HG03103 (cell line): ENCODE measurements around the gene SRD5A1.
A peak's percentile ranks its signal among the peaks of the same experiment; 100 is the strongest.

Experiments
- ATAC-seq: cut with Tn5 transposase; IDR thresholded peaks from one replicate; pipeline ENCODE4 v1.9.1; 2021; ENCODE audit warnings: low read depth; ENCODE audit not compliant: unreplicated experiment

SRD5A1 gene

DNA sequence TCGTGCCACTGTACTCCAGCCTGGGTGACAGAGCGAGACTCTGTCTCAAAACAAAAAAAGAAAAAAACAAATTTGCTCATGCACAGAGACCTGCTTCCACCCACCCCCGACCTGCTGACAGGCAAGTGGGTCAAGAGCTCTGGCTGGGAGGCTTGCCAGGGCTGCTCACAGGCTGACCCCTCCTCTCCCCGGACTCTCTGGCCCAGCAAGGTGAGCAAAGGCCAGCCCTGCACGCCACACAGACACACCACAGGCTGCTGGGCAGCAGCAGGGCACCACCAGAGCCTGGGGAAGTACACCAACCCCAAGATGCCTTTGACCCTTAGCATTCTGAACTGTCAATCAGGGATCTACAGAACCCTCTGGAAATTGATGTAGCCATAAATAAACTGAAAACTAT lies 29.6 kb upstream of the SRD5A1 start:
- no peak for ATAC-seq

DNA sequence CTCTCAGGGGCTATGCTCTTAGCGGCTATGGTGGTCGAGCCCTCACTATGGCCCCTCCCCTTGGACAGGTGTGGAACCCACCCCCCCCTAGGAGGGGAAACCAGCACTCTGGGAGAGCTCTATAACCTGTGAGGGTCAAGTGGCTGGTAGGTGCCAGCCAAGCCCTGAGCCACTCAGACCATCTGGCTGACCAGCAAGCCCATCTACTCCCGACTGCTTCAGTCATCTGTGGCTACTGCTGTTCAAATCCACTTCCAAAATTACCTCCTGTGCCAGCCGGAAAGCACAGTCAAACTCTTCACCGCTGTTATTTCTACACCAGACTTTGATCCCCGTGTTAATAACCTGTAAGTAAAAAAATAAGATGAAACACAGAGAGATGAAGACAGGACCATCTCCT lies 28.9 kb upstream of the SRD5A1 start:
- ATAC-seq, result no peak

DNA sequence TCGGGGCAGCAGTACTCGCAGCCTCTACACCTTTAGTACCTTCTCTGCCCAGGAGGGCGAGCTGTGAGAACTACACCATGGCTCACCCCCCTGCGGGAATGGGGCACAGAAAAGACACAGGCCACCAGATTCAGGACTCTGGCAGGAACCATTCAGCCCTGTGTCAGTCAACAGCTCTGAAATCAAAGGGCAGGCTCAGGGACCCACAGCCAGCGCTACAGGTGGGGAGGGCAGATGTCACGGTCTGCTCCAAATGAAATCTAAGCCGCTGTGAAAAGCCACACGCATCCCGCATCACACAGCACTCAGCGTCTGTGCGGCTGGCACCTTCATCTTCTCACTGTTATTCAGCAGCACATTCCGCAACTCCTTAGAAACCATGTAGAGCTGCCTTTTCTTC lies 28.3 kb upstream of the SRD5A1 start:
- ATAC-seq, result no peak

DNA sequence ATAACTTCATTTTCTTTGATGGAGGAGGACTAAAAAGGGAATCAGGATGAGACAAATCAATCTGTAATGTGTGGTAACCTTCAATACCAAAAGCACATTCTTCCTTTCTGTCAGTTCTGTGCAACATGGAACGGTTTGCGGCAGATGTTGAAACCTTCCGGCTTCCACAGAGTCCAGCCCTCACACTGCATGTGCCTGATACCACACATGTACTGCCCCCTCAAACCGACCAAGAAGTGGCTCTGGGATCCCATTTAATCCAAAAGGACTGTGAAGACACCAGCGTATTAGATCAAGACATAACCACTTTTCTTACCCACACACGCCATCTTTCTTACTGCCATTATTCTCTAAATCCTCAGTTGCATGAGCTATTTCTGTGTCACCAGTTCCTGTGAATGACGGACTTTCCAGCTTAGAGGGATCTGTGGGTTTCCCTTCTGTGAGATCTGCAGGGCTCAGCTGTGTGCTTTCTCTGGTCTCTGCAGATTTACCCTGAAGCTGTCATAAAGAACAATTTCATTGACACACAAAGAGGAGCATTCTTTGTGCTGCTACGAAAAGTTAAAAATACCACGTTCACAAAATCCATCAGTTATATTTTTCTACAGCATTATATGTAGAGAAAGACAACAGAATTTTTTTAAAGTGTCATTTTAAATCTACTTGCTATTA lies 26.2 kb upstream of the SRD5A1 start:
- no peak for ATAC-seq

DNA sequence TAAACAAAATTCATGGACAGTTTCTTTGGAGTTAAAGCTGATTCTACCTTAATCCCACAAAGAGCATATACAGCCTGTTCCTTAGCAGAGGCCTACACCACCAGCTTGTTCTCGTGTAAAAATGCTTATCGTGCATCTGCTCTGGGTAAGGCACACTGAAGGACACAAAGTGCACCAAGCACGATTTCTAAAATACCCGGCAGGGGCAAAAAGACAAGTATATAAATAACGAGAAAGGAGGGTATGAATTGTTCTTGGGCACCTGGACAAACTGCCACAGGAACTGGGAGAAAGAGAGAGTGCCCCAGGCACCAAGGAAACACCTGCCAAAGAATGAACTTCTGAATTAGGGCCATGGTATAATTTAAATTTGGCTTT lies 25.7 kb upstream of the SRD5A1 start:
- no peak for ATAC-seq

DNA sequence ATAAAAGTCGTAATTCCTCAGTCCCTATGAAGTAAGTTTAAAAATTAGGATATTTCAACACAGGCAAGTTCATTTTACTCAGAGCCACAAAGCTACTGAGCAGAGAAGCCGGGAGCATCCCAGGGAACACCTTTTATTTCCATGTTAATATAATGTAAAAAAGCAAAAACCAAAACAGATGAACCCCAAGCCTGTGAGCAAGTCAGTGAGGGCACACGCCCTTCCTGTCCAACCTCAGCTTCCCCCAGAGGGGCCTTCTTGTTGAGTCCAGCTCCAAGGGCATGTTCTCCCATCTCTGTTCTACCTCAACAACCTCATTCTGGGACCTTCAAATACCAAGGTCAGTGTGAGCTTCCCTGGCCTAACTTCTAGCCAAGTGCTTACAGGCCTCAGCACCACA lies 25.2 kb upstream of the SRD5A1 start:
- no peak for ATAC-seq

DNA sequence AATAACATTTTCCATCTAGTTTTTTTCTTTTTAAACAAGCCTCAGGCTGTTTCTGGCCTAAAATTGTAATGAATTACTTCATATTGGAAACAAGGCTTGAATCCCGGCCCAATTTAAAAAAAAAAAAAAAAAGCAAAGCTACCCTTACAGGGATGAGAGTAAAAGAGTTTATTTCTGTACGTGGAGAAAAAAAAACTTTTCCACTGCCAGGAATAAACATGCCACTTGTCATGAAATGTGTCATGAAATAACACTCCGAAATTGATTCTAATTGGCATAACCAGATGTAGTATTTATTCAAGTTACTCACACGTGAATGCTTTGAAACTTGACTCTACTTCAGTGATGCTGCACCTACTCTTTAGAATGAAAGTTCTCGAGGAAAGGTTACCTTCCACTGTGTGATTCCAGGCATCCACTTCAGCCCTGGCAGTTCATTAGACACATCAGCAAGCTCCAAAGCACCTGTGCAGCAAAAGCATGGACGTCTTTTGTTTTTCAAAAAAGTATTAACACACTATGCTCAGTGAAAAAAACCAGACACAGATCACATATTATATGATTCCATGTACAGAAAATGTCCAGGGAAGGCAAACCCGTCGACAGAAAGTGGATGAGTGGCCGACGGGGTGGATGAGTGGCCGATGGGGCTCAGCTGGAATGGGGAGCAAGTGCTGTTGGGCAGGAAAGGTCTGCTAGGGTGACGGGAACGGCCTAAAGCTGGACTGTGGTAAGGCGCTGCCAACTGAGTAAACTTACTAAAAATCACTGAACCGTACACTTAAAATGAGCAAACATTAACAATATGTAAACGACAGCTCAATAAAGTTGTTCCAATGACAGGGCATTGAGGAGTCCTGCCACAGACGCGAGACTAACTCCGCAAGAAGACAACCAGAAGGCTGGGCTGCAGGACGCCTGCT lies 21.6 kb upstream of the SRD5A1 start:
- no peak for ATAC-seq

DNA sequence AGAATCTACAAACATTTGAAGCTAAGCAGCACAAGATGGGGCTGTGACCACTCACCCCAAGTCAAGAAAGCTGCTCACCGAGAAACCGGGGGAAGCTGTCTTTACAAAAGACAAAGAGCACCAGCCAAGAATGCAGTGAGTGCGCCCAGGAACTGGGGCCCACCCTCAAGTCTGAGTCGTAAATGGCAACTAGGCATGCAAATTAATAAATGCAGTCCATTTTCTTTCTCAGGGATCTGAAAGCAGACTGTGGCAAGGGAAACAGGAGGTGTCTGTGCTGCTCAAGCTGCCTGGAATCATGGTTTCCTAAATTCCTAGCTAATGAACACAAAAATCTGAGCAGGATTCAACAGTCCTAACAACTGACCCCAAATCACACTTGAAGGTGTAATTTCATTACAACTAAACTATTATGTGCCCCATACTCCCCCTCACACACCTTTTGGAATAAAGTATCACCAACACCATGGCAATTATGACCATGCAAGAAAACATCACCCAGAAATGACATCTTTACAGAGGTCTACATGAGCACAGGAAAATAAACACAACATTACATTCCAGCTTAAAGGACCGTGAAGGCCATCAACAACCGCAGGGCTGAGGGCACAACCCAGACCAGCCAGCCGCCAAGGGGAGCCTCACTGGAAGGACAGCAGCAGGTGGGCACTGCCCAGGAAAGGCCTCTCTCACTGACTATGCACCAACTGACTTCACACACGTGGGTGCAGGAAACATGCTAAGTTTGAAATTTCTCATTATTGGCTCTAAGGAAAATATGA lies 18.0 kb upstream of the SRD5A1 start:
- ATAC-seq, result no peak

DNA sequence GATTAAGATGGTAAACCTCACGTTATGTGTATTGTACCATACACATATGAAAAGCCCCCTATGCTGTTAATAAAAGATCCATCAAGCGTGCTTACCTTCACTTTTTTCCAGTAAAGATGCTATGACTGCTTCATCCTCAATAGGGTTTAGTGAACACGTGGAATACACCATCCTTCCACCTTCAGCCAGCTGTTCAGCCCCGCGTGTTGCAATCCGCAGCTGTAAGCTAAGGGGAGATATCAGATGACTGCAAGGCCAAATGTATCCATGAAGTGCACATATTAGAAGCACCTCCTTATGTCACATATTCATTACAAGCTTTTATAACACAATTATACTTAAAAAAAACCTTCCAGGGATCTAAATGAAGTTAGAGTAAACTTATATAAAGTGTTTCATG lies 16.6 kb upstream of the SRD5A1 start:
- ATAC-seq, result no peak

DNA sequence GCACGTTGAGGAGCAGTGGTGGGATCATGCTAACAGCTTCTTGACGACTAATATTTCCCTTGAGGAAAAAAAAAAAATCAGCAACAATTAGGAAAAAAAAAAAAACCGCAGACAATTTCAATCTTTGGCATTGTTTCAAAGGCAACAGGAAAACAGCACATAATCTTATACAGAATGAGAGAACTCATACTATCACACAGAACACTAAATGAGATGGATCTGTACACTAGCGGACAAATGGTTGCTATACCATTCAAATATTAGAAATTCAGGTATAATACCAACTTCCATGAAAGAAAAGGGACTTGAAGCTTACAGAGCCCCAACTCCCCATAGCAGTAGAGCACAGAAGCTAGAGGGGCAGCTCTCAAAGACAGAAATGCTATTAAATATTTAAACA lies 10.0 kb upstream of the SRD5A1 start:
- no peak for ATAC-seq

DNA sequence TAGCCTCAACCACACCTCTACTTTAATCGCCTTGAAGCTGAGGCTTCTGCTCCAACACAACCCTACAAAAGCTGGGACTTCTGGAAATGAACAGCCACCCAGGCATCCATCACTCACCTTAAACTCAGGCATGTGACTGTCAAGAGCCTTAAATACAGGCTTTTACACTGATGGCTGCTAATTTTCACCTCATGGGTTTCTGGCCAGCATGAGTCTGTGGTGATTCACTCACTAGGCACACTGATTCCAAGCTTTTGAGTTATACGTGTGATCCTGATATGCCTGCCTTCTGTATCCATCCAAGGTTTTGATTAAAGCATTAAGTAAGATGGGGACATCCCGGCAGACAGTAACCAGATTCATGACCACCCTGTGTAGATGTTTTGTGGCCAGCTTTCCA lies 9.3 kb upstream of the SRD5A1 start:
- no peak for ATAC-seq

DNA sequence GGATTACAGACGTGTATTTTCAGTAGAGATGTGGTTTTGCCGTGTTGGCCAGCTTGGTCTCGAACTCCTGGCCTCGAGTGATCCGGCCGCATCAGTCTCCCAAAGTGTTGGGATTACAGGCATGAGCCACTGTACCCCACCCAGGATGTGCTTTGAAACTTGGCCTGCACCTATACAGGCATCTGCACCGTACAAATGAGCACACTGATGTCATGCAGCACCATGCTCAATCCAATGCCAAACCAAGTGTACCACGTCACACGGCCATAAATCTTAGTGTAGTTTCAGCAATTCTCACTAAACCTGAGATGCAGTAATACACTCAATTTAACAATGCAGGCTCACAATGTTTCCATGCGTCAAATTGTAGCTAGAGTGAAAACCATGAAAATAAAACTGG lies 6.7 kb upstream of the SRD5A1 start:
- ATAC-seq, result no peak

DNA sequence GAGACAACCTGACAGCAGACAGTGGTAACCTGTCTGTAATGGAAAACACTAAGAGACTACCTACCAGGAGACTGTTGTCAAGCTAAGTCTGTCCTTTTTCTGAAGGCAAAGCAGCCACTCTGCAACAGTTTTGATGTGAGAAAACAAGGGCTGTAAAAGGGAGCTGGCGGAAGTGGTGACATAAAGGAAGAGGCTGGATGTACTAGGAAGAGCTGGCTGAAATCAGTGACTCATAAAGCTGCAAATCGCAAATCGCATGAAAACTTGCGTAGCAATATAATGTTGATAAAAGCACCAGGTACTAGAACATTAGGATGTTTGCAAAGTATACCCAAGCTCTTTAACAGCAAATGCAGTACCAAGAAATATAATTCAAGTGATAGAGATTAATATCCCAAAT lies 1.8 kb upstream of the SRD5A1 start:
- no peak for ATAC-seq

DNA sequence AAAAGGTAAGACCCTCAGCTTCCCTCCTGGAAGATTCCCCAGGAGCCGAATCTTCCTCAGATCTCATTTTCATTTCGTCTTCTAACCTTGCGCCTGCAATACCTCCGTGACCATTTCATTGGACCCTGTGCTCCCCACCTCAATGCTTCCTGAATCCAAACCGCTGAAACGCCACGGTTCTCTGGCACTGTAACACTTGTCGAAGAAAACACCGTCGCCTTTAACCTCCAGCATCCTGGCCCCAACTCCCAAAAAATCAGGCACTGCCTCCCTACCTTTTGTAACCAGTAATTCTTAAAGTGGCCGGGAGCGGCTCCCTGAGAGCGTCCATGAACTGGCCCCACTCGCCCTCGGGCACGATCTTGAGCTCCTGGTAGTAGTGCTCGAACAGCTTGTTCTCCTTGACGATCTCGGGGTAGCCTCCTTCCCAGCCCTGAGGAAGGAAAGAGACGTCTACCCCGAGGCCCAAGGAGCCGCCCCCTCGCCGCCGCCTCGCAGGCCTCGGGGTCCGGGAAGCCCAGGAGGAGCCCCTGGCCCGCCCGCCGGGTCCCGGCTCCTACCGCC lies 834 bp upstream of the SRD5A1 start:
- peak; percentile 11 for ATAC-seq

DNA sequence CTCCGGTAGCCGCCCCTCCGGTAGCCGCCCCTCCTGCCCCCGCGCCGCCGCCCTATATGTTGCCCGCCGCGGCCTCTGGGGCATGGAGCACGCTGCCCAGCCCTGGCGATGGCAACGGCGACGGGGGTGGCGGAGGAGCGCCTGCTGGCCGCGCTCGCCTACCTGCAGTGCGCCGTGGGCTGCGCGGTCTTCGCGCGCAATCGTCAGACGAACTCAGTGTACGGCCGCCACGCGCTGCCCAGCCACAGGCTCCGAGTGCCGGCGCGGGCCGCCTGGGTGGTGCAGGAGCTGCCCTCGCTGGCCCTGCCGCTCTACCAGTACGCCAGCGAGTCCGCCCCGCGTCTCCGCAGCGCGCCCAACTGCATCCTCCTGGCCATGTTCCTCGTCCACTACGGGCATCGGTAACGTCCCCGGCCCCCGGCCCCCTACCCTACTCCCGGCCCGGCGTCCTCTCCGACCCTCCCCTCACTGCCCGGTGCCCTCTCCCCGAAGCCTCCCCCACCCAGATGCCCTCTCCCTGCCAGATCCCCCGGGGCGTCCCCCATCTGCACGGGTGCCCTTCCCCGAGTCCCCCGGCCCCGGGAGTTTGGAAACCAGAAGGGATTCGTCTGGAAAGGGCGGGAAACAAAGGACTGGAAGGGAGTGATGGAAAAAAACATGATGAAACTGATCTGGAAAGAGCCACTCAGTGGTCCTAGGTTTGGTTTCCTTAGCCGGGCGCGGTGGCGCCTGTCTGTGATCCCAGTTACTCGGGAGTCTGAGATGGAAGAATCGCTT lies 417 bp downstream of the SRD5A1 start:
- peak; percentile 44 for ATAC-seq

DNA sequence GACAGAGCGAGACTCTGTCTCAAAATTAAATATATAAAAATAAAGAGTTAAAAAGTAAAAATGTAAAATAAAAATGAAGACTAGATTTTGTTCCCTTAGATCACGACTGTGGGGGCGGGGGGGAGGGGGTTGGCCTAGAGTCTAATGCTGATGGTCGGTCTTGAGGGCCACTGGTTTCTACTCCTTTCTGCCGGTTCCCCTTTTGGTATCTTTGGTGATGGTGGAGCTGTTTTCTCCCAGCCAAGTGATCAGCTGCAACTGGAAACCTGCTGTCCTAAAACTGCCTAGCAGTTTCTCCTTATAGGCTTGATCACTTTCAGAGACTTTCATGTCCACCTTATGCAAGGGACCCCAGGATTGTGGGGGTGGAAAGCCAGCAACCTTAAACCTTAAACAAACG lies 1.1 kb downstream of the SRD5A1 start:
- ATAC-seq, result no peak

DNA sequence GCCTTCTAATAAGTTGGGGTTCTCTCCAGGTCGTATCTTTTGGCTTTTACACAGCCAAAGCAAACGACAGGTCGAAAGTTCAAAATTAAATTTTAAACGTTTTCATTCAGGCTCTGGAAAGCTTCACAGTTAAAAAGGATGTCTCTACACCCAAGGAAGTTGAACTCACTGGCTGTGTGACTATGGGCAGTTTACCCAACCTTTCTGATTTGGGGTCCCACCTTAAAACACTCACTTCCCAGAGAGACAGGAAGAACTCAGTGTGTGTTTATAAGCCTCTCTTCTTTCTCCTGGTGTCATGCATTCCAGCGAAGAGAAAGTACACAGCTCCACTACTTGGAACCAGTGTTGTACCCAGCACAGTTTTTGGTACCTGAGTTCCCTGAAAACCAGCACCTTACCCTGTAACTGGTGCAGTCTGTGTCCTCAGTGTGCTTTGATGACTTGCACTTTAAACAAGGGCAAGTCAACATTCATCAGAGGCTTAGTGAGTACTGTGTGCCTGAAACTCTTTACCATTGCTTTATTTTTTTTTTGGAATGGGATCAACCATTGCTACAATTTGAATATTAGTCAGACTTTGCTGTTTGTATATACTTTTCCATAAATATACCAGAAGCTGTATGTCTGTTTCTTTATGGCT lies 1.7 kb downstream of the SRD5A1 start:
- no peak for ATAC-seq

DNA sequence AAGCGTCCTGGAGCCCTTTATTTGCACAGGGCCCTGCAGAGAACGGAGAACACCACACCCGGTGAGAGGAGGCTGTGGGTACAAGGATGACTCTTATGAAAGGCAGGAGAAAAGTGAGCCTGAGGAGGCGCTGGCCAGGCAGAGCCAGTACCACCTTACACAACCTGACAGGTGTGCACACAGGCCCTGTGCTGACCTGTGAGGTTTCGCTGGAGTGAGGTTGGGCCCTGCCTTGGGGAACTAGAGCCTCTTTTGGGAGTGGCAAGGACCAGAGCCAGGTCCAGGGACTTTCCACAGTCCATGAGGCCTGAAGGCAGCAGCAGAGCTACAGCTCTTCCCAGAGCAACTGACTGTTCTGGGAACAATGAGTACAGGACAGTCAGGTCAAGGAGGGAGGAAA lies 3.1 kb downstream of the SRD5A1 start:
- no peak for ATAC-seq

DNA sequence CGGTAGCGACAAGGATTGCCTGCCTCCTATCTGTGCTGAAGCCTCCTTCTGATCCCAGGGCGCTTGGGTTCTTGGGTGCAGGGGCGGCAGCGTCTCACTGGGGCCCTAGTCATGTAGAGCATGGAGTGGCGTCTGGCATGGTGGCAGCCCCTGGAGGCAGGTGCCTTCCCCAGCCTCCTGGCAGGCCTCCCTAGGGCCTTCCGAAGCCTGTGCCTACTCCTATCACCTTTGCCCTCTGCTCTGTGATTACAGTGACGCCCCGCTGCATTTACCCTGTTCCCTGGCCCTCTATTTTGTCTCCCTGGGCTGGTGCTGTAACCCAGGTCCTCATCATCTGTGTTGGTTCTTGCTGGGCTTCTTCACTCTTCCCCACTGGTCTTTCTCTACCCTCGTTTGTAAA lies 3.8 kb downstream of the SRD5A1 start:
- no peak for ATAC-seq

DNA sequence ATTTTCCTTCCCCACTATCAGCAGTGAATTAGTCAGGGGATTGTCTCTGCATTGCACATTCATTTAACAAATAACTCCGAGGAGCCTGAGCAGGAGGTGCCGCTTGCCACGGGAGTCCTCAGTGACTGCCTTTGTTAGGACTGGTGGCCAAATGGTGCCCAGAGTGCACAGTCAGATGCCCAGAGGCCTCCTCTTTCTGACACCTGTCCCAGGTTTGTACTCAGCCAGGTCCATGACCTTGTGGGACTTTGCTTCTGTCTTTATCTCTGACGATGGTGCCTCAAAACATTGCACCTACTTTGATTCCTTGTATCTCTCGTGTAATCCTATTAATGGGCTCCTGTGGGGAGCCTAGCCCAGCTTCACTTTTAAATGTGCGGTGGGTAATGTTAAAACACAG lies 4.3 kb downstream of the SRD5A1 start:
- no peak for ATAC-seq
